PFSK-1 (cell line): Measurements from ENCODE around the gene PHACTR3.

ENCODE experiments used
- POLR2AphosphoS5 ChIP-seq: IDR thresholded peaks from 2 replicates; pipeline ENCODE4 v1.6.1; 2012; ENCODE audit warnings: low read depth, mild to moderate bottlenecking, control low read depth, low read length, moderate library complexity
- REST ChIP-seq, 2 experiments: IDR thresholded peaks; 2 replicates each; pipeline versions ENCODE4 v1.6.1 to v1.8.0; 2011 to 2012; ENCODE audit warnings: low read depth in 2 of 2, low read length in 2 of 2, control low read depth in 1 of 2, inconsistent platforms in 1 of 2, mild to moderate bottlenecking in 1 of 2, moderate library complexity in 1 of 2; ENCODE audit not compliant: insufficient read depth in 1 of 2

- no peak for TF ChIP-seq POLR2AphosphoS5
- TF ChIP-seq REST (IDR thresholded peaks at IDR 0.05; ENCODE audit: insufficient read depth in 1 of 2, low read depth in 2 of 2, low read length in 2 of 2) = peak in 1 of 2 experiments; percentile 81; a peak in 2 of 4 replicates
Measured at GRCh38 chr20:59698598-59698997, 94.3 kb downstream of the PHACTR3 start.
